ENCODE data around the gene PARP12. TPM values are rescaled to one million over a fixed set of nuclear protein-coding genes. Genes with fewer than 3 reads are reported as not detected.

Gene PARP12
- polyA plus RNA-seq, 3 donors from 2014 or later: 23.3 to 26.8 (median 24.3) TPM

- peak overlapping the region in 1 of 6 donors; percentile 25 for H3K27ac Mint-ChIP-seq
- no peaks in the 10 kb centered on the region for H3K9me3 Mint-ChIP-seq
- H3K27me3 Mint-ChIP-seq (ENCODE audit: low read depth in 3 of 3): peaks cover 0 to 1% (median 0%) of the 10 kb centered on the region in 3 donors
- H3K36me3 Mint-ChIP-seq: peaks cover 10 to 14% (median 11%) of the 10 kb centered on the region in 3 donors
- DNase-seq: no peak
- H3K4me3 Mint-ChIP-seq: no peak overlapping the region
- H3K4me1 Mint-ChIP-seq: no peaks in the 10 kb centered on the region
Observed at GRCh38 chr7:140014123-140014522, 48.6 kb downstream of the PARP12 start.

GRCh38 chr7:140013676-140014075 is 49.1 kb downstream of the PARP12 start:
- DNase-seq: no peak
- no peaks in the 10 kb centered on the region for H3K4me1 Mint-ChIP-seq
- H3K36me3 Mint-ChIP-seq: peaks cover 10 to 14% (median 11%) of the 10 kb centered on the region in 3 donors
- no peak overlapping the region for H3K4me3 Mint-ChIP-seq
- no peaks in the 10 kb centered on the region for H3K9me3 Mint-ChIP-seq
- H3K27ac Mint-ChIP-seq: peak overlapping the region in 1 of 6 donors; percentile 67
- peaks cover 0 to 1% (median 0%) of the 10 kb centered on the region in 3 donors for H3K27me3 Mint-ChIP-seq (ENCODE audit: low read depth in 3 of 3)

- H3K27ac Mint-ChIP-seq: no peak overlapping the region
- no peak overlapping the region for H3K4me3 Mint-ChIP-seq
- no peaks in the 10 kb centered on the region for H3K9me3 Mint-ChIP-seq
- H3K27me3 Mint-ChIP-seq (ENCODE audit: low read depth in 3 of 3): peaks cover 0 to 2% (median 0%) of the 10 kb centered on the region in 3 donors
- H3K36me3 Mint-ChIP-seq: peaks cover 10 to 17% (median 11%) of the 10 kb centered on the region in 3 donors
- no peak for DNase-seq
- no peaks in the 10 kb centered on the region for H3K4me1 Mint-ChIP-seq
Observed at GRCh38 chr7:140010194-140010895, 52.4 kb downstream of the PARP12 start.

GRCh38 chr7:140009735-140010134 is 53.0 kb downstream of the PARP12 start:
- H3K27me3 Mint-ChIP-seq (ENCODE audit: low read depth in 3 of 3): peaks cover 0 to 3% (median 0%) of the 10 kb centered on the region in 3 donors
- no peaks in the 10 kb centered on the region for H3K4me1 Mint-ChIP-seq
- H3K27ac Mint-ChIP-seq: no peak overlapping the region
- DNase-seq: no peak
- H3K36me3 Mint-ChIP-seq: peaks cover 6 to 14% (median 11%) of the 10 kb centered on the region in 3 donors
- H3K9me3 Mint-ChIP-seq: no peaks in the 10 kb centered on the region
- H3K4me3 Mint-ChIP-seq: no peak overlapping the region

GRCh38 chr7:140008755-140009610 is 53.8 kb downstream of the PARP12 start:
- no peak overlapping the region for H3K4me3 Mint-ChIP-seq
- no peak overlapping the region for H3K27ac Mint-ChIP-seq
- H3K9me3 Mint-ChIP-seq: no peaks in the 10 kb centered on the region
- peaks cover 6 to 9% (median 8%) of the 10 kb centered on the region in 3 donors for H3K36me3 Mint-ChIP-seq
- DNase-seq: no peak
- peaks cover 0 to 3% (median 0%) of the 10 kb centered on the region in 3 donors for H3K27me3 Mint-ChIP-seq (ENCODE audit: low read depth in 3 of 3)
- peaks cover 0 to under 1% of the 10 kb centered on the region in 2 donors for H3K4me1 Mint-ChIP-seq

- no peak for DNase-seq
- no peaks in the 10 kb centered on the region for H3K9me3 Mint-ChIP-seq
- peak overlapping the region in 1 of 6 donors; percentile 34 for H3K27ac Mint-ChIP-seq
- peaks cover 0 to 4% (median 3%) of the 10 kb centered on the region in 3 donors for H3K27me3 Mint-ChIP-seq (ENCODE audit: low read depth in 3 of 3)
- H3K4me3 Mint-ChIP-seq: no peak overlapping the region
- peaks cover 4 to 6% of the 10 kb centered on the region in 2 donors for H3K4me1 Mint-ChIP-seq
- peaks cover 0 to 7% (median 3%) of the 10 kb centered on the region in 3 donors for H3K36me3 Mint-ChIP-seq
Observed at GRCh38 chr7:140007051-140007690, 55.6 kb downstream of the PARP12 start.

- Mint-ChIP-seq H3K9me3 (no peaks in the 10 kb centered on the region), H3K27ac (peak overlapping the region in 3 of 6 donors; percentile 4 to 34 (median 7)), H3K36me3 (peaks cover 0 to 4% (median 3%) of the 10 kb centered on the region in 3 donors), H3K4me3 (no peak overlapping the region), H3K27me3 (ENCODE audit: low read depth in 3 of 3) (peaks cover 0 to 4% (median 3%) of the 10 kb centered on the region in 3 donors), H3K4me1 (peaks cover 7 to 9% of the 10 kb centered on the region in 2 donors)
- no peak for DNase-seq
Observed at GRCh38 chr7:140006600-140006999, 56.2 kb downstream of the PARP12 start.

- no peaks in the 10 kb centered on the region for H3K9me3 Mint-ChIP-seq
- no peak overlapping the region for H3K4me3 Mint-ChIP-seq
- DNase-seq: no peak
- H3K4me1 Mint-ChIP-seq: peaks cover 7 to 9% of the 10 kb centered on the region in 2 donors
- peak overlapping the region in 1 of 6 donors; percentile 34 for H3K27ac Mint-ChIP-seq
- peaks cover 0 to 4% (median 3%) of the 10 kb centered on the region in 3 donors for H3K27me3 Mint-ChIP-seq (ENCODE audit: low read depth in 3 of 3)
- peaks cover 0 to 4% (median 3%) of the 10 kb centered on the region in 3 donors for H3K36me3 Mint-ChIP-seq
Observed at GRCh38 chr7:140005754-140006503, 56.8 kb downstream of the PARP12 start.

- Mint-ChIP-seq H3K4me1 (peaks cover 7 to 9% of the 10 kb centered on the region in 2 donors), H3K27ac (no peak overlapping the region), H3K27me3 (ENCODE audit: low read depth in 3 of 3) (peaks cover 0 to 4% (median 3%) of the 10 kb centered on the region in 3 donors), H3K36me3 (peaks cover 0 to 4% (median 3%) of the 10 kb centered on the region in 3 donors), H3K4me3 (no peak overlapping the region), H3K9me3 (no peaks in the 10 kb centered on the region)
- DNase-seq: no peak
Observed at GRCh38 chr7:140005341-140005740, 57.4 kb downstream of the PARP12 start.

- Mint-ChIP-seq H3K4me3 (no peak overlapping the region), H3K27me3 (ENCODE audit: low read depth in 3 of 3) (peaks cover 0 to 4% (median 3%) of the 10 kb centered on the region in 3 donors), H3K36me3 (peaks cover 0 to 4% (median 3%) of the 10 kb centered on the region in 3 donors), H3K9me3 (no peaks in the 10 kb centered on the region), H3K4me1 (peaks cover 7 to 9% of the 10 kb centered on the region in 2 donors), H3K27ac (no peak overlapping the region)
- DNase-seq: no peak
Observed at GRCh38 chr7:140004672-140005071, 58.1 kb downstream of the PARP12 start.

GRCh38 chr7:140003913-140004382 is 58.8 kb downstream of the PARP12 start:
- no peak overlapping the region for H3K4me3 Mint-ChIP-seq
- peaks cover 0 to 4% (median 3%) of the 10 kb centered on the region in 3 donors for H3K36me3 Mint-ChIP-seq
- peaks cover 0 to 4% (median 3%) of the 10 kb centered on the region in 3 donors for H3K27me3 Mint-ChIP-seq (ENCODE audit: low read depth in 3 of 3)
- peaks cover 7 to 9% of the 10 kb centered on the region in 2 donors for H3K4me1 Mint-ChIP-seq
- peak overlapping the region in 2 of 6 donors; percentile 12 to 36 for H3K27ac Mint-ChIP-seq
- H3K9me3 Mint-ChIP-seq: no peaks in the 10 kb centered on the region
- peak; percentile 30 to 47 (median 41) for DNase-seq

- peaks cover 7 to 10% of the 10 kb centered on the region in 2 donors for H3K4me1 Mint-ChIP-seq
- H3K27me3 Mint-ChIP-seq (ENCODE audit: low read depth in 3 of 3): peaks cover 0 to 4% (median 3%) of the 10 kb centered on the region in 3 donors
- peak overlapping the region in 1 of 6 donors; percentile 30 for H3K27ac Mint-ChIP-seq
- no peak for DNase-seq
- no peaks in the 10 kb centered on the region for H3K9me3 Mint-ChIP-seq
- H3K36me3 Mint-ChIP-seq: peaks cover 0 to 3% (median 0%) of the 10 kb centered on the region in 3 donors
- no peak overlapping the region for H3K4me3 Mint-ChIP-seq
Observed at GRCh38 chr7:140000666-140001268, 62.0 kb downstream of the PARP12 start.

Measured in immature natural killer cell (primary cell).